Mammary microvascular endothelial cell (primary cell): ENCODE results near the gene RBMY1D. TPM values are rescaled to one million over a fixed set of nuclear protein-coding genes. Genes with fewer than 3 reads are reported as not detected.

Source experiments
- total RNA-seq: library from RNA; depleted of rRNA; stranded (reverse); fragments of >200 nt; gene quantifications from 2 replicates; pipeline ENCODE4 v1.2.3, GENCODE V29; 2015

RBMY1D gene
- not detected in 2 replicates for total RNA-seq

GRCh38 chrY:21894426-21894825 is at the start of gene RBMY1D:
TSS of gene RBMY1D (minus strand) at chrY:21894526. CDS start at chrY:21892513, 2,013 bp downstream.

GRCh38 chrY:21917932-21918331 is 23.6 kb upstream of the RBMY1D start, which contains the start of gene RBMY1E:
TSS of gene RBMY1E (minus strand) at chrY:21918032. CDS start at chrY:21916054, 1,978 bp downstream.

Other genes starting within 250 kb of the RBMY1D start
- not detected in 2 replicates for gene RBMY1E, start 23.5 kb upstream of the RBMY1D start, total RNA-seq